ENCODE measurements around the gene YIPF3. TPM values are rescaled to one million over a fixed set of nuclear protein-coding genes. Genes with fewer than 3 reads are reported as not detected.

Gene YIPF3
- total and polyA plus RNA-seq, 9 of the 15 experiments (the other 6 are each of a cell fraction or from before 2014, with no cell fraction given) = 27.5 to 75.3 (median 57.6) TPM

DNA sequence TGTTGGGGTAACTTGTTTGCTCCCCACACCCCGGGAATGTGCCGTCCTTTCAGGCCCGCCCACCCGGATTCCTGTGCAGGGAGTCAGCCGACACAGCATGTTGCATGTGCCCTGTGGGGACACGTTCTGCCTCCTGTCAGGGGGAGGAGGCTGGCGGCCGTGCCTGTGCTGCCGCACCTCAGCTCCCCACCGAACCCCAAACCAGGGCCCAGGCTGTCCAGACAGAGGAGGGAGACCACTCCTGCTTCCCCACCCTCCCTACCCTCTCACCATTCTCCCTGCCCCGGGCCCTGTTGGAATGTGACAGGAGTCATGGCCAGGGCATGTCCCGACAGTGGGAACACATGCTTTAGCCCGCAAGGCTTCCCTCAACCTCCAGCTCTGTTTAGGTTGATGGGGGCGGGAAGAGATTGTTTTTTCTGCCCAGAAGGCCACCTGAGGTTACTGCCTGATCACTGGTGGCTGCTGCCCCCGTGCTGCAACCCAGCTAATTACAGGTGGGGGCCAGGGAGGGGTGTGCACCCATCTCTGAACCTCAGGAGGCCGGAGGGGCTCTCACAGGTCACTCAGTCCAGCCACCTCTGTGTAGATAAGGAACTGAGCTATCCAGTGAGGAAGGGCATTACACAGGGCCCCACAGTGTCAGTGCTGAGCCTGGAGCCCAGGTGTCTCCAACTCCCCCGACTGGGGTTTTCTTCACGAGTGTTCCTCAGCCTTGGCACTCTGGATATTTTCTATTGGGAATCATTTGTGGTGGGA is 20.2 kb downstream of the YIPF3 start:
- ChIA-PET CTCF (ENCODE audit: low intra/inter-chr PET ratio) (interaction anchor here (0.6 to 1.4 kb wide), 10 partner anchors 11 to 596 kb away, joined by 3 to 7 read pairs (median 4); partner anchors contain the start of gene DLK2), POLR2A (interaction anchor here (0.6 to 8.5 kb wide), 4 partner anchors 9 to 95 kb away, joined by 3 to 54 read pairs (median 4); partner anchors contain the start of gene LRRC73)
- no peak overlapping the region; the same call in 1 of the 2 replicates for H3K4me2 ChIP-seq (ENCODE audit: insufficient read depth, low read length)
- no peaks in the 10 kb centered on the region for H3K27me3 ChIP-seq (ENCODE audit: control insufficient read depth in 2 of 2, insufficient read depth in 2 of 2, low read length in 2 of 2)
- intact Hi-C loops (cut with micrococcal nuclease) (loop anchor here (1.0 kb wide), 1 partner anchor 42 kb away; no protein-coding TSS in a partner anchor), in situ Hi-C loops (cut with MboI) (no loop called here)
- H3K9me3 ChIP-seq (replicated peaks; ENCODE audit: control insufficient read depth, insufficient read depth, low read depth, low read length) = no peaks in the 10 kb centered on the region
- FAIRE-seq (peak; percentile 80), DNase-seq (ENCODE audit: extremely low read depth in 1 of 4, low spot score in 3 of 4) (peak; percentile 77 to 89 (median 86)), ATAC-seq (peak; percentile 91)
- H3K4me1 ChIP-seq (replicated peaks in 1 of 2; ENCODE audit: control insufficient read depth in 2 of 2, insufficient read depth in 2 of 2, low read length in 2 of 2) = peaks cover 16 to 28% of the 10 kb centered on the region in 2 experiments
- peaks cover 22% of the 10 kb centered on the region for H4K20me1 ChIP-seq (replicated peaks; ENCODE audit: control insufficient read depth, insufficient read depth, low read length)
- peaks cover 41% of the 10 kb centered on the region; the same call in 2 of the 3 replicates for H3K36me3 ChIP-seq (ENCODE audit: control insufficient read depth, insufficient read depth, low read length)
- no peak overlapping the region for H3K4me3 ChIP-seq
- peaks cover 3% of the 10 kb centered on the region for H3K9me1 ChIP-seq (ENCODE audit: control insufficient read depth, insufficient read depth, low read length)
- no peak overlapping the region for H2AFZ ChIP-seq (ENCODE audit: low read depth, low read length)
- BruUV-seq (replicated peaks) = no TSS peak
- H3K79me2 ChIP-seq (ENCODE audit: control insufficient read depth, insufficient read depth, low read length) = 0 out of 3 replicates have a peak, but pooled peaks cover 3% of the 10 kb centered on the region
- no peak overlapping the region for H3K27ac ChIP-seq (ENCODE audit: extremely low read depth, low read depth, low read length)
- 61% methylated on average over 14 of the region's 18 CpGs for WGBS (ENCODE audit: insufficient coverage, low coverage, missing lambda C conversion rate)
- peak overlapping the region in 1 of 2 experiments; percentile 73; a peak in 2 of 4 replicates for H3K9ac ChIP-seq (ENCODE audit: insufficient read depth in 1 of 2, low read depth in 2 of 2, low read length in 2 of 2)
- TF ChIP-seq BRD4 (IDR thresholded peaks at IDR 0.05) = no peak
- no peak for TF ChIP-seq TCF7L2 (IDR thresholded peaks at IDR 0.05; ENCODE audit: low read depth, low read length)
- TF ChIP-seq MAZ (CRISPR knock-in tag; conservative IDR thresholded peaks at IDR 0.05 in 1 of 2, IDR thresholded peaks at IDR 0.05 in 1 of 2) = peak; percentile 87 to 98
- no peak for TF ChIP-seq GTF2F1 (IDR thresholded peaks at IDR 0.05; ENCODE audit: low read depth, low read length)
- TF ChIP-seq SREBF1 (IDR thresholded peaks at IDR 0.05; ENCODE audit: borderline replicate concordance, low read depth, low read length) = no peak
- TF ChIP-seq, protein P1, sequence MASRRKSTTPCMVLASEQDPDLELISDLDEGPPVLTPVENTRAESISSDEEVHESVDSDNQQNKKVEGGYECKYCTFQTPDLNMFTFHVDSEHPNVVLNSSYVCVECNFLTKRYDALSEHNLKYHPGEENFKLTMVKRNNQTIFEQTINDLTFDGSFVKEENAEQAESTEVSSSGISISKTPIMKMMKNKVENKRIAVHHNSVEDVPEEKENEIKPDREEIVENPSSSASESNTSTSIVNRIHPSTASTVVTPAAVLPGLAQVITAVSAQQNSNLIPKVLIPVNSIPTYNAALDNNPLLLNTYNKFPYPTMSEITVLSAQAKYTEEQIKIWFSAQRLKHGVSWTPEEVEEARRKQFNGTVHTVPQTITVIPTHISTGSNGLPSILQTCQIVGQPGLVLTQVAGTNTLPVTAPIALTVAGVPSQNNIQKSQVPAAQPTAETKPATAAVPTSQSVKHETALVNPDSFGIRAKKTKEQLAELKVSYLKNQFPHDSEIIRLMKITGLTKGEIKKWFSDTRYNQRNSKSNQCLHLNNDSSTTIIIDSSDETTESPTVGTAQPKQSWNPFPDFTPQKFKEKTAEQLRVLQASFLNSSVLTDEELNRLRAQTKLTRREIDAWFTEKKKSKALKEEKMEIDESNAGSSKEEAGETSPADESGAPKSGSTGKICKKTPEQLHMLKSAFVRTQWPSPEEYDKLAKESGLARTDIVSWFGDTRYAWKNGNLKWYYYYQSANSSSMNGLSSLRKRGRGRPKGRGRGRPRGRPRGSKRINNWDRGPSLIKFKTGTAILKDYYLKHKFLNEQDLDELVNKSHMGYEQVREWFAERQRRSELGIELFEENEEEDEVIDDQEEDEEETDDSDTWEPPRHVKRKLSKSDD (conservative IDR thresholded peaks at IDR 0.05; ENCODE audit: low read length) = no peak
- TF ChIP-seq, protein P2, sequence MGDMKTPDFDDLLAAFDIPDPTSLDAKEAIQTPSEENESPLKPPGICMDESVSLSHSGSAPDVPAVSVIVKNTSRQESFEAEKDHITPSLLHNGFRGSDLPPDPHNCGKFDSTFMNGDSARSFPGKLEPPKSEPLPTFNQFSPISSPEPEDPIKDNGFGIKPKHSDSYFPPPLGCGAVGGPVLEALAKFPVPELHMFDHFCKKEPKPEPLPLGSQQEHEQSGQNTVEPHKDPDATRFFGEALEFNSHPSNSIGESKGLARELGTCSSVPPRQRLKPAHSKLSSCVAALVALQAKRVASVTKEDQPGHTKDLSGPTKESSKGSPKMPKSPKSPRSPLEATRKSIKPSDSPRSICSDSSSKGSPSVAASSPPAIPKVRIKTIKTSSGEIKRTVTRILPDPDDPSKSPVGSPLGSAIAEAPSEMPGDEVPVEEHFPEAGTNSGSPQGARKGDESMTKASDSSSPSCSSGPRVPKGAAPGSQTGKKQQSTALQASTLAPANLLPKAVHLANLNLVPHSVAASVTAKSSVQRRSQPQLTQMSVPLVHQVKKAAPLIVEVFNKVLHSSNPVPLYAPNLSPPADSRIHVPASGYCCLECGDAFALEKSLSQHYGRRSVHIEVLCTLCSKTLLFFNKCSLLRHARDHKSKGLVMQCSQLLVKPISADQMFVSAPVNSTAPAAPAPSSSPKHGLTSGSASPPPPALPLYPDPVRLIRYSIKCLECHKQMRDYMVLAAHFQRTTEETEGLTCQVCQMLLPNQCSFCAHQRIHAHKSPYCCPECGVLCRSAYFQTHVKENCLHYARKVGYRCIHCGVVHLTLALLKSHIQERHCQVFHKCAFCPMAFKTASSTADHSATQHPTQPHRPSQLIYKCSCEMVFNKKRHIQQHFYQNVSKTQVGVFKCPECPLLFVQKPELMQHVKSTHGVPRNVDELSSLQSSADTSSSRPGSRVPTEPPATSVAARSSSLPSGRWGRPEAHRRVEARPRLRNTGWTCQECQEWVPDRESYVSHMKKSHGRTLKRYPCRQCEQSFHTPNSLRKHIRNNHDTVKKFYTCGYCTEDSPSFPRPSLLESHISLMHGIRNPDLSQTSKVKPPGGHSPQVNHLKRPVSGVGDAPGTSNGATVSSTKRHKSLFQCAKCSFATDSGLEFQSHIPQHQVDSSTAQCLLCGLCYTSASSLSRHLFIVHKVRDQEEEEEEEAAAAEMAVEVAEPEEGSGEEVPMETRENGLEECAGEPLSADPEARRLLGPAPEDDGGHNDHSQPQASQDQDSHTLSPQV (IDR thresholded peaks at IDR 0.05) = no peak
- TF ChIP-seq FOXP1 (CRISPR knock-in tag; IDR thresholded peaks at IDR 0.05) = no peak
- TF ChIP-seq SMARCE1 (IDR thresholded peaks at IDR 0.05) = no peak
- no peak for TF ChIP-seq ZNF436 (CRISPR knock-in tag; IDR thresholded peaks at IDR 0.05)
- TF ChIP-seq ZNF146 (CRISPR knock-in tag; IDR thresholded peaks at IDR 0.05; ENCODE audit: unreplicated experiment) = no peak
- no peak for TF ChIP-seq POLR2B (IDR thresholded peaks at IDR 0.05; ENCODE audit: low read depth, partially characterized antibody)
- no peak for TF ChIP-seq ZNF282 (CRISPR knock-in tag; IDR thresholded peaks at IDR 0.05)
